HG03159 (cell line): ENCODE measurements around the gene HTR2B.
"Not testable (repeated sequence)": the region's sequence is repeated elsewhere in the genome, so short reads cannot be mapped to it uniquely, and the experiment has no call there.

Experiments used
- ATAC-seq: cut with Tn5 transposase; IDR thresholded peaks from one replicate; pipeline ENCODE4 v1.9.1; 2021; ENCODE audit warnings: mild to moderate bottlenecking, moderate library complexity; ENCODE audit not compliant: unreplicated experiment

HTR2B gene

GRCh38 chr2:231124838-231125568 is at the start of gene HTR2B:
Gene HTR2B (minus strand): TSS chr2:231125042. CDS start chr2:231123764, 1,278 bp downstream.
- ATAC-seq: no peak

GRCh38 chr2:231174211-231174651 is 49.4 kb upstream of the HTR2B start:
- no peak for ATAC-seq

- ATAC-seq: no peak
These were observed 47.2 kb upstream of the HTR2B start for GRCh38 chr2:231172025-231172424.

DNA sequence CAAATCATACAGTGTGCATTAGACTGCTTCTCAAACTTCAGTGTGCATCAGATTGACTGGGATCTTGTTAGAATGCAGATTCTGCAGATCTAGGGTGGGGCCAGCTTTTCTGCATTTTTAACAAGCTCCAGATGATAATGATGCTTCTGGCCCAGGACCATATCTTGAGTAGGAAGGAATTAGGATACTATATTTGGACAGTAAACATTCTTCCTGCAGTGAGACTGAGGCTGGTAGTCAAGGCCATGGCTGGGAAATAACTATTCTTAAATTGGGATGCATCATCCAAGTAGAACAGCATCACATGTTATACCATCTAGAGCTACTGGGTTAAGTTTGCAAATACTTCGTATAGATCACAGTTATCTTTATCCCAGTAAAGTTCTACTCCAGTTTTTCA is 45.2 kb upstream of the HTR2B start:
- no peak for ATAC-seq

- ATAC-seq: no peak
These were observed 44.6 kb upstream of the HTR2B start for GRCh38 chr2:231169488-231169887.

DNA sequence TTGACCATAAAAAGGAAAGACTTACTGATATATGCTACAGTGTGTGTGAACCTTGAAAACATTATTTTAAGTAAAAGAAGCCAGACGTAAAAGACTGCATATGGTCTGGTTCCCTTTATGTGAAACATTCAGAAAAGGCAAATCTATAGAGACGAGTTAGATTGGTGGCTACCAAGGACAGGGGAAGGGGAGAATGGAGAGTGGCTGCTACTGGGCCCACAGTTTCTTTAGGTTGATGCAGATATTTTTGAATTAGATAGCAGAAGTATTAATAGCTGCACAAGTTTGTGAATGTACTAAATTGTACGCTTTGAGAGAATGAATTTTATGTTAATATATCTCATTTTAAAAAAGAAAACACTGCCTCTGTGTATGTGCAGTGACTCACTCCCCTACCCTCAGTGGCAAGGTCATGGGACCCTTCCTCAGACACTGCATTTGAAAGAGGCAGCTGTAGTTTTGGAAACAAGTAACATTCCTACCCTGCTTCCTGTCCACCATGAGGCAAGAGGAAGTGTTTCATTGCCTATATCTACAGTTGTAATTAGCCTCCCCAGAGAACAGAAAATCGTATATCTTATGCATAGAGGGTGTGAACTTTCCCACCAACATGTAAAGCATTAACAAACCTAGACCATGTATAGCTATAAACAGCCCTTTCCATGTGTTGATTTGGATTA is 43.8 kb upstream of the HTR2B start:
- no peak for ATAC-seq

DNA sequence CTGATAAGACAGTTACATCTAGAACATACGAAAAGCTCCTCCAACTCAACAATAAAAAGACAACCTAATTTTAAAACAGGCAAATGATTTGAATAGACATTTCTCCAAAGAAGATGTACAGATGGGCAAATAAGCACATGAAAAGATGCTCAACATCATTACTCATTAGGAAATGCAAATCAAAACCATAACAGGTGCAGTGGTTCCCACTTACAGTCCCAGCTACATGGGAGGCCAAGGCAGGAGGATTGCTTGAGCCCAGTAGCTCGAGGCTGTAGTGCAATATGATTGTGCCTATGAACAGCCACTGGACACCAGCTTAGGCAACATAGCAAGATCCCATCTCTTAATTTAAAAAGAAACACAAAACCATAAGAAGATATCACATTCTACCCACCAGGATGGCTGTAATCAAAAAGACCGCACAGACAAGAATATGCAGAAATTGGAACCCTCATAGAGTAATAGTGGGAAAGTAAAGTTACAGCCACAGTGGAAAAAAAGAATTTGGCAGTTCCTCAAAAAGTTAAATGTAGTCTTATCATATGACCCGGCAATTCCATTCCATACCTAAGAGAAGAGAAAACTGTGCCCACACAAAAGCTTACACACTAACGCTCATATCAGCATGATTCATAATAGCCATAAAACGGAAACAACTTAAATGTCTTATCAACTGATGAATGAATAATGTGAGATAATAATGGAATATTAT is 43.1 kb upstream of the HTR2B start:
- ATAC-seq: no peak

DNA sequence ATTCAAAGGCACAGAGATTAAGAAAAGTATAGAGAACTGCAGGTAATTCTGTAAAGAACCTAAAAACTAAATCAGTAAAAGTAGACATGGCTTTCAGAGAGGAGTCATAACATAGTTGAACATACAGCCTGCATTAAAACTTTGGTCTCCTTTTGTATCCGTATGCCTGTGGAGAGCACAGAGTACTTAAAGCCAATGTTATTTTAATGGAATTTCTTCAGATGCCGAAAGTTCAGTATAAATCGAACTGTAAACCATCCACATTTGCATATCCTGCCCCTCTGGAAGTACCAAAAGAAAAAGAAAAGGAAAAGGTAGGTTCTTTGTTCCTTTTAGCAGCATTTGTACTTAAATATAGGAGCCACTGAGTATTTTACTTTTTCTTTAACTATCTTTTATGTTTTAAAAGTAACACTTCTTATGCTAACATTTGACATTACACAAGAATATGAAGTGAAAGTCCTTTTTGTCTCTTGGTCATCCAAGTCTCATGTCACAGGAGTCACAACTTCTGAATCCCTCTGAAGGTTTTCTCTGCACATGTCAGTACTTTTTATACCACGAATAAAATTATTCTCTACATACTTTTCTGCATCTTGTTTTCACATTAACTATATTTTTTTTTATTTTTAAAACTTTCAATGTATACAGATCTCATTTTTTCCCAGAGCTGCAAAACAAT is 38.7 kb upstream of the HTR2B start:
- ATAC-seq: no peak

DNA sequence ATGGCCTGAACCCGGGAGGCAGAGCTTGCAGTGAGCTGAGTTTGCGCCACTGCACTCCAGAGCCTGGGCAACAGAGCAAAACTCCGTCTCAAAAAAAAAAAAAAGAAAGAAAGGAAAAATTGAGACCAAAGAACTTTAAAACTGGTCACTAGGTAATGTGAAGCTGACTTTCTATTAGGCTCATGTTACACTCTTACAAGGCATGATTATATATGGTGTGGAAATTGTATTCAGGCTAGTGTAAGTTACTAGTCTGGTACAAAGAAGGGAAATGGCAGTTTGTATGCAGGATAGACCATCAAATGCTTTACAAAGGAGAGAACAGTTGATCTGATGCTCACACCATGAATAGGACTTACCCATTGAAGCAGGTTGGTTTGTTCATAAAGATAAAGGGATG is 38.2 kb upstream of the HTR2B start:
- ATAC-seq: no peak

DNA sequence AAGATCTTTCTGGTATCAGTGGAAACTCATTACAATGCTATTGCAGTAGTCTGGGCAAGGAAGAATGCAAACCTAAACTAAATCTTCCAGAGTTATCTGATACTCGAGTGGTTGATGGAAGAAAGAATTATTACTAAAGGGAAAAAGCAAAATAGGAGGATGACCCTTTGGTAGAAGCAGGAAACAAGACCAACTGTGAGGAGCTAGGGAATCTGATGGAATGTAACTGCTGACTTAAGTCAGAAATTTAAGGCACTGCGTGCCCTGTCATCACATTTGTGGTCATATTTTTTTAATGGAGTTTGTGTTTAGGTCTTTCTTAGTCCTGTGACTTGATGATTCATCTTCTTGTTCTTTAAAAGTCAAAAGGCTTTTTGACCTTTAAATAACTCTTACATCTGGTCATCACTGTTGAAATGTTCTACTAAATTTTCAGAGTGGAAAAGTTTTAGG is 37.1 kb upstream of the HTR2B start:
- no peak for ATAC-seq

DNA sequence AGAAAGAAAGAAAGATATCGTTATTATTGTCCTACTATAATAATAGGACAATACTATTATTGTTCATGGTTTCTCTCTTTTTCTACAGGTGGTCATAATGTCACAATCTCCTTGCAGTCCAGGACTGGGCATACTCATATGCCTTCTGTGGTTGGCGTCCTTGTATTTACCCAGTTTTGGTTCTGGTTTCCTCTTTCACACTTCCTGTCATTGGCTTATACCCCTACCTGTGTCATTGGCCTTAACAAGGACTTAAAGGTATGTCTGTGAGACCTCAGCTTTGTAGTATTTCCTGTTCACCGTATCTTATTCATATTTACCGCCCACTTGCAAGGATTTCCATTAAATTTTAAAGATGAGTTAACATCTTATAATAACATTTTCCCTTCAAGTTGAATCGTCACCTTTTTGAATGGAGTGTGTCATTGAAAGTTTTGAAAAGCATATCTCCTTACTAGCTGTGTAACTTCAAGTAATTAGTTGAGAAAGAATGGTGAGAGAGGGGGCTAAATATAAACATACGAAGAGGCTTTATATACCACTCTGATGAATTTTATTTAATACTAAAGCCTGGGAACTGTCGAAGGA is 36.5 kb upstream of the HTR2B start:
- ATAC-seq: peak; percentile 83

GRCh38 chr2:231160701-231161100 is 35.9 kb upstream of the HTR2B start:
- ATAC-seq: no peak

DNA sequence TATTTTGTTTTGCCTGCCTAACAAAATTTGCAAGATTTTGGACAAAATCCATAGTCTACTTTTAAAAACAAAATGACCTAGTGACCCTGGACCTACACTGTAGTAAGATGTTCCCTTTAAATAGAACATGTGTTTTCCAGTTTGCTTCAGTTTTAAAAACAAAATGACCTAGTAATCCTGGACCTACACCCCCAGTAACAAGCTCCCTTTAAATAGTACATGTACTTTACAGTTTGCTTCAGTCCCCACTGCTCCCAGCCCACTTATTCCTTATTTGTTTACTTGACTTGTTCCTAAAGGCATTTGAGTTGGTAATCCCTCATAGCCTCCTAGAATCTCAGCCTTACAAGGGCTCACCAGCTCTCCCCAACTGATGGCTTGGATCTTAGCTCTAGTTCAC is 34.5 kb upstream of the HTR2B start:
- ATAC-seq: no peak

DNA sequence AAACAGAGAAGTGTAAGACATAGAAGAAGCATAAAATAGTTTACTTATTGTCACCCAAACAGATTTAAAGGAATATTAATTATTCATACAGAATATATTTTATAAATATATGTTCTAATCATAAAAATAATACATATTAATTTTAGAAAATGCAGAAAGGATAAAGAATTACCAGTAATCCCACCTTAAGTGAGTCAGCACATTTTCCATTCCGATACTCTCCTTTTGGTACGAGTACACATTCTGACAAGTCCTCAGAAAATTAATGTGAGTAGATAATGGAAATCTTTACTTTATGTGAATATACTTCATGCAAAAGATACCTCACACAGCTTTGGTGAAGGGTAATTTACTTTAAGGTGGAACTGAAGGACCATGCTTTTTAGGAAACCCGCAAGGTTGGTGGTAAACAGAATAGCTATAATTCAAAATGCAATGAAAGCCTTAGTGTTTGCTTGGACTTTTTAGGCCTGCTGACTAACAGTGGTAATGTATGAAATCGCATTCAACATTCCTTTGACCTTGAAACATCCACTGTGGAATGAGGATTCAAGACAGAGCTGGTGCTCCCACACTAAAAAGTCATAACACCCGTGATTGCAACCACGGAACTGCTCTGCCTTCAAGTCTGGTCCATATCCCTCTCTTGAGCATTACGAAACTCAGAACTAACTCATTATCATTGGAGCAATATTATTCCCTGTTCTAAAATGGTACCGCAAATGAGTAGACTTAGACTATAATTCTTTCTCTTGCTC is 28.1 kb upstream of the HTR2B start:
- ATAC-seq: no peak

GRCh38 chr2:231146665-231147064 is 21.8 kb upstream of the HTR2B start:
- ATAC-seq: no peak

DNA sequence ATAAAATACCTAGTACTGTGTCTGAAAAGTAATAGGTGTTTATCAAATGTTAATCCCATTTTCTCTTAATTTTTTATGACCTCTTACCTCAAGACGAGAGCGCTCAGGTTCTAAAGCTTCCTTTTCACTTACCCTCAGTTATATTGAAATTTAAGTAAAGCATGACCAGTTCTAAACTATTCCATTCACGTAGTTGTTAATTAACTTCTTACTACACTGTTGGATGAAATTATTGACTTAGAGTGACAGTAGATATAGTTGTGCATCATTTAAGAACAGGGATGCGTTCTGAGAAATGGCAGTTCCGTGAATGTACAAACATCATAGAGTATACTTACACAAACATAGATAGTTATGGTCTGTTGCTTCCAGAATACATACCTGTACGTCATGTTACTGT is 20.1 kb upstream of the HTR2B start:
- ATAC-seq: no peak

GRCh38 chr2:231140808-231141207 is 16.0 kb upstream of the HTR2B start:
- ATAC-seq: not testable (repeated sequence)

DNA sequence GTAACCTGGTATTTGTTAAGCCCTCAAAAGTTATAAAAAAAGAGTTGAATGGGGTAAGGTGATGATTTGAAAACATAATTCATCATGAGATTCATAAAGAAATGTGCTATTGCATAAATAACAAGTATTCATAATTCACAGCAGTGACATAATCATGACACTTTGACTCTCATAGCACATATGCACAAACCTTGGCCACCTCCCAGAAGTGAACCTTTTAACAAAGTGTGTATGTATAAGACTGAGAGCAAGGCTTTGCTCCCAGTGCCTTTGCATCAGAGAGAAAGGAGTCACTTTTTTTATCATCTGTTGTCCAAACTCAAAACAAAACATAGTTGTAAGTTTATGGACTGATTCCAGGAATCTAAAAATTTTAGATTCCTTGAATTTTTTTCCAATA is 15.0 kb upstream of the HTR2B start:
- ATAC-seq: no peak

DNA sequence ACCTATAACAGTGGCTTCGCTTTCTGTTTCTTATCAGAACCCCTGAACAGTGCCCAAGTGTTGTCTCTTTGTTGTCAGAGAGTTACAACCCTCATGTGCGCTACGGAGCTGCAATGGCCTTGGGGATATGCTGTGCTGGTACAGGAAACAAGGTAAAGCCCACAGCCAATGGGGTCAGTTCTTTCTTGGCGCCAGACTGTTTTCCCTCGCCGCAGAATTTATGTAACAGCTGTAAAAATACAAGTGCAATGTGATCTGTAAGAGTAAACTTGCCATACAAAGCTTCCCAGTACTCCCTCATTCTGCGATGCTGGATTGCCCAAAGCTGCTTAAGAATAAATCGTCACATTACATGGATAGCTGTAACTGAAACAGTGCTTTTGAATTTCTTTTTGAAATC is 13.9 kb upstream of the HTR2B start:
- ATAC-seq: no peak
